Ovary (tissue), 3 donors: ENCODE data around the gene PDS5B.

Experiments
- CTCF ChIP-seq, 3 donors: fragments of 450-650 bp in 2 of 3; fragments of 200-600 bp in 1 of 3; IDR thresholded peaks; one replicate each; pipeline versions ENCODE4 v1.5.1 to v1.8.0; 2016 to 2022; ENCODE audit warnings: antibody characterized with exemption in 3 of 3, mild to moderate bottlenecking in 1 of 3
- POLR2A ChIP-seq: fragments of 450-650 bp; IDR thresholded peaks from one replicate; pipeline ENCODE4 v1.6.1; 2017; ENCODE audit warnings: antibody characterized with exemption, mild to moderate bottlenecking, moderate library complexity
- donor health status: DM: no; HTN: no; CAD: no.

GRCh38 chr13:32821149-32821688 is 235.0 kb downstream of the PDS5B start:
- TF ChIP-seq POLR2A: no peak
- TF ChIP-seq CTCF (IDR thresholded peaks at IDR 0.05): no peak
